ENCODE data around the gene GSTK1. TPM values are rescaled to one million over a fixed set of nuclear protein-coding genes. Genes with fewer than 3 reads are reported as not detected.
"Not testable (repeated sequence)": the region's sequence is repeated elsewhere in the genome, so short reads cannot be mapped to it uniquely, and the experiment has no call there.

GSTK1 gene
- polyA plus RNA-seq, 1 experiment: 164 TPM

DNA sequence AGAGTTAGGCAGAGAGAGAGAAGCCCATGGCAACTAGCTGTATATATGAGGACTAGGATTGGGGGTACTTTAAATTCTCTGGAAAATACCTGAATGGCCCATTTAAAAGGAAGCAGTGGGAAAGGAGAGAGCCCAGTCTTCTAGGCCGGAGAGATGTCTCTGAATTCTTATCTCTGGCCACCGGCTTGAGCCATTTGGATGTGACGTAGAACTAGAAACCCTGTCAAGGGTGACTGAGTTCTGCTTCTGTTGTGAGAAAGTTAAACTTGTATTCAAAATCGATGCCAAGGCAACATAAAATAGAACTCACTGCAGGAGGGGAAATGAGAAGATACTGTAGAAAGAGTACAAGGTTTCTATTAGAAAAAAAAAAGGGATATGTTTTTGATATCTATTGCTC is 6.3 kb upstream of the GSTK1 start:
- Histone ChIP-seq H3K36me3 (ENCODE audit: control insufficient read depth, insufficient read depth, low read length) (no peaks in the 10 kb centered on the region), H3K4me3 (ENCODE audit: low read depth, low read length) (no peak overlapping the region), H3K27me3 (ENCODE audit: control insufficient read depth, insufficient read depth, low read length) (no peaks in the 10 kb centered on the region)
- no peak for DNase-seq (ENCODE audit: low read depth)
- ChIA-PET POLR2A (no interaction called here), CTCF (interaction anchor here (1.1 to 3.2 kb wide), 3 partner anchors 13 to 17 kb away, joined by 3 to 13 read pairs (median 3); no protein-coding TSS in a partner anchor)
- TF ChIP-seq, protein P1, sequence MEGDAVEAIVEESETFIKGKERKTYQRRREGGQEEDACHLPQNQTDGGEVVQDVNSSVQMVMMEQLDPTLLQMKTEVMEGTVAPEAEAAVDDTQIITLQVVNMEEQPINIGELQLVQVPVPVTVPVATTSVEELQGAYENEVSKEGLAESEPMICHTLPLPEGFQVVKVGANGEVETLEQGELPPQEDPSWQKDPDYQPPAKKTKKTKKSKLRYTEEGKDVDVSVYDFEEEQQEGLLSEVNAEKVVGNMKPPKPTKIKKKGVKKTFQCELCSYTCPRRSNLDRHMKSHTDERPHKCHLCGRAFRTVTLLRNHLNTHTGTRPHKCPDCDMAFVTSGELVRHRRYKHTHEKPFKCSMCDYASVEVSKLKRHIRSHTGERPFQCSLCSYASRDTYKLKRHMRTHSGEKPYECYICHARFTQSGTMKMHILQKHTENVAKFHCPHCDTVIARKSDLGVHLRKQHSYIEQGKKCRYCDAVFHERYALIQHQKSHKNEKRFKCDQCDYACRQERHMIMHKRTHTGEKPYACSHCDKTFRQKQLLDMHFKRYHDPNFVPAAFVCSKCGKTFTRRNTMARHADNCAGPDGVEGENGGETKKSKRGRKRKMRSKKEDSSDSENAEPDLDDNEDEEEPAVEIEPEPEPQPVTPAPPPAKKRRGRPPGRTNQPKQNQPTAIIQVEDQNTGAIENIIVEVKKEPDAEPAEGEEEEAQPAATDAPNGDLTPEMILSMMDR (IDR thresholded peaks at IDR 0.05; ENCODE audit: insufficient read depth, low read depth, low read length): no peak

DNA sequence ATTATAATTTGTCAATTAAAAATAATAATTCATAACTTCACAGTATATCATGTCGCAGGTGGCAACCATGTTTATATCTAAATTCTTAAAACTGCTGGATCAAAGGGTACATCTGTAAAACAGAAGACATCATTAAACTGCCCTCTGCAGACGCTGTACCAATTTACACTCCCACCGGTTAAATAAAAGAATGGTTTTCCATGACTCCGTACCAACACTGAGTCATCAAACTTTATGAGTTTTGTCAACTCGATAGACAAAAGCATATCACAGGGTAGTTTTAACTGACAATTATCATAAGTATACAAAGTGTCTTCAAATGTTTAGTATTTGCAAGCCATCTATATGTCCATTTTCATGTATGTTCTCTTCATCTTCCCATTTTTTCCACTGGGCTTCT is 5.7 kb upstream of the GSTK1 start:
- Histone ChIP-seq H3K4me3 (ENCODE audit: low read depth, low read length) (no peak overlapping the region), H3K36me3 (ENCODE audit: control insufficient read depth, insufficient read depth, low read length) (no peaks in the 10 kb centered on the region), H3K27me3 (ENCODE audit: control insufficient read depth, insufficient read depth, low read length) (no peaks in the 10 kb centered on the region)
- ChIA-PET CTCF (interaction anchor here (1.0 to 3.2 kb wide), 2 partner anchors 17 kb away, joined by 4 to 13 read pairs; no protein-coding TSS in a partner anchor), POLR2A (no interaction called here)
- TF ChIP-seq, protein P1 (IDR thresholded peaks at IDR 0.05; ENCODE audit: insufficient read depth, low read depth, low read length): no peak
- DNase-seq (ENCODE audit: low read depth): no peak

DNA sequence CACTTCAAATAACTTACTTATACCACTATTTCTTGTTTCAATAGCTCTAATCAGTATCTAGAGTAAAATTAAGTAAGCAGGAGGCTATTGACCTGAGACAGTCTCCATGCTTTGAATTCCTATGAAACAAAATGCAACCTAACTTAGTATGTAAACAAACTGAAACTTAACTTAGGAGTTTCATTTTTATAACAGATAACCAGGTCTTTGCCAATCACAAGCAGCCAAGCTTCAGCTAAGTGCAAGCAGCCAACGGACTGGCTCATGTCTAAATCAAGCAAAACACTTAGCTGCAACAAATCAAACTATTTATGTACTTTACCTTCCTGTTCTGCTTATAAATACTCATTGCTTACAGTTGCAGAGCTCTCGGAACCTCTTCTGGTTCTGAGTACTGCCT is 4.4 kb upstream of the GSTK1 start:
- no peaks in the 10 kb centered on the region for H3K36me3 ChIP-seq (ENCODE audit: control insufficient read depth, insufficient read depth, low read length)
- TF ChIP-seq, protein P1 (IDR thresholded peaks at IDR 0.05; ENCODE audit: insufficient read depth, low read depth, low read length): no peak
- ChIA-PET POLR2A (no interaction called here), CTCF (interaction anchor here (0.6 to 1.0 kb wide), 3 partner anchors 12 to 246 kb away, joined by 3 read pairs; no protein-coding TSS in a partner anchor)
- H3K27me3 ChIP-seq (ENCODE audit: control insufficient read depth, insufficient read depth, low read length): no peaks in the 10 kb centered on the region
- no peak overlapping the region for H3K4me3 ChIP-seq (ENCODE audit: low read depth, low read length)
- no peak for DNase-seq (ENCODE audit: low read depth)

DNA sequence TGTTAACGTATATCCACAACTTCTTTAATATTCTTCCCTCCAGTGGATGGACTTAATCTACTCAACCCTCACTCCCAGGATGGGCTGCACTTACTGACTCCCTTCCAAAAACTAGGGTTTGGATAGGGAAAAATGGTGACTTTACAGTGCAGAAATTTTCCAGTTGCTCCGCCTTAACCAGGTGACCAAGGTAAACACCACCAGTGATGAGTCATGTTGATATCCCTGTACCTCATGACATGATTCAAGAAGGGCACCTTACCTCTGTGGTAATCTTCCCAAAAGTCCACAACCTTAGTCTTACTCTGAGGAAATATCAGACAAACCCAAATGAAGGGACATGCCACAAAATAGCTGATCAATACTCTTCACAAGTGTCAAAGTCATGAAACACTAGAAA is 3.5 kb upstream of the GSTK1 start:
- no peak for DNase-seq (ENCODE audit: low read depth)
- TF ChIP-seq, protein P1 (IDR thresholded peaks at IDR 0.05; ENCODE audit: insufficient read depth, low read depth, low read length): no peak
- ChIA-PET POLR2A (no interaction called here), CTCF (interaction anchor here (1.6 kb wide), 1 partner anchor 20 kb away, joined by 5 read pairs; no protein-coding TSS in a partner anchor)
- H3K4me3 ChIP-seq (ENCODE audit: low read depth, low read length): no peak overlapping the region
- H3K27me3 ChIP-seq (ENCODE audit: control insufficient read depth, insufficient read depth, low read length): no peaks in the 10 kb centered on the region
- no peaks in the 10 kb centered on the region for H3K36me3 ChIP-seq (ENCODE audit: control insufficient read depth, insufficient read depth, low read length)

DNA sequence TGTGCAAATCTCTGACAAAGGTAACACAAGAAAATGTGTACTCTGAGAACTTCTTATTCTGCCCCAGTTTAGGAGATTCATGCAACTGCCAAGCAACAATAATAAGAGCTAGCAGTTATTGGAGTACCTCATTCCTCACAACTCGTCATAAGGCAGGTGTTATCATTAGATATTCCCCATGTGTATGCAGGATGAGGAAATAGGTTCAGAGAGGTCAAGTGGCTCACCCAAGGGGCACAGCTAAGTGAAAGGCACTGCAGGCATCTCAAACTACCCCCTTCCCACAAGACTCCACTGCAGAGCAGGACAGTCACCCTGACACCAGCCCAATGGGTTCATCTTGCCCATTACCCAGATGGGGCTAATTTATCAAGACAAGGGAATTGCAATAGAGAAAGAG is 1.3 kb upstream of the GSTK1 start:
- no peak overlapping the region for H3K4me3 ChIP-seq (ENCODE audit: low read depth, low read length)
- no peaks in the 10 kb centered on the region for H3K27me3 ChIP-seq (ENCODE audit: control insufficient read depth, insufficient read depth, low read length)
- TF ChIP-seq, protein P1 (IDR thresholded peaks at IDR 0.05; ENCODE audit: insufficient read depth, low read depth, low read length): no peak
- no peaks in the 10 kb centered on the region for H3K36me3 ChIP-seq (ENCODE audit: control insufficient read depth, insufficient read depth, low read length)
- CTCF ChIA-PET: interaction anchor here (3.2 kb wide), 1 partner anchor 22 kb away, joined by 12 read pairs; no protein-coding TSS in a partner anchor
- POLR2A ChIA-PET: no interaction called here
- no peak for DNase-seq (ENCODE audit: low read depth)

DNA sequence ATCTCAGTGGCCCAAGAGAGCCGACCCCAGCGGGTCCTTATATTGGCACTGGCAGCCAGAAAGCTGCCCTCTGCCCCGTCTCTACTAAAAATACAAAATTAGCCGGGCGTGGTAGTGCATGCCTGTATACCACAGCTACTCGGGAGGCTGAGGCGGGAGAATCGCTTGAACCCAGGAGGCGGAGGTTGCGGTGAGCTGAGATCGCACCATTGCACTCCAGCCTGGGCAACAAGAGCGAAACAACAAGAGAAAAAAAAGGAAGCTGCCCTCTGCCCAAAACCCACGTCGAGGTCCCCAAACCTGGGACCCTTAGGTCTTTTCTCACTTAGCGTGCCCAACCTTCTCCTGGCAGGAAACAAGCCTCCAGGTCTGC is 941 bp downstream of the GSTK1 start:
- H3K4me3 ChIP-seq (ENCODE audit: low read depth, low read length): peak overlapping the region; percentile 61
- POLR2A ChIA-PET; H3K36me3 ChIP-seq (ENCODE audit: control insufficient read depth, insufficient read depth, low read length); H3K27me3 ChIP-seq (ENCODE audit: control insufficient read depth, insufficient read depth, low read length); DNase-seq (ENCODE audit: low read depth): not testable (repeated sequence)
- CTCF ChIA-PET: interaction anchor here (1.5 to 3.2 kb wide), 3 partner anchors 15 to 24 kb away, joined by 3 to 12 read pairs (median 4); no protein-coding TSS in a partner anchor

Data from BJ (cell line).